Endodermal cell (in vitro differentiated cells): ENCODE data around the gene PHKG2. TPM values are rescaled to one million over a fixed set of nuclear protein-coding genes. Genes with fewer than 3 reads are reported as not detected.

Source experiments
- DNase-seq: peaks from one replicate; pipeline ENCODE4 v3.0.0-alpha.2; 2017
- H3K27ac ChIP-seq: 2 replicates; pipeline ENCODE4 v1.5.1; 2013; ENCODE audit warnings: mild to moderate bottlenecking, low read depth, low read length, moderate library complexity
- H3K27me3 ChIP-seq: 2 replicates; pipeline ENCODE4 v1.6.1; 2013; ENCODE audit warnings: mild to moderate bottlenecking, low read length, moderate library complexity; ENCODE audit not compliant: insufficient read depth, control insufficient read depth, poor library complexity, severe bottlenecking
- H3K36me3 ChIP-seq: 2 replicates; pipeline ENCODE4 v1.7.0; 2013; ENCODE audit warnings: mild to moderate bottlenecking, low read length, moderate library complexity; ENCODE audit not compliant: control insufficient read depth, insufficient read depth
- H3K4me1 ChIP-seq: one replicate; pipeline ENCODE4 v1.7.0; 2013; ENCODE audit warnings: low read length; ENCODE audit not compliant: control insufficient read depth, insufficient read depth
- H3K4me3 ChIP-seq: 2 replicates; pipeline ENCODE4 v1.5.1; 2013; ENCODE audit warnings: mild to moderate bottlenecking, low read length, moderate library complexity
- H3K9ac ChIP-seq: 2 replicates; pipeline ENCODE4 v1.6.1; 2013; ENCODE audit warnings: mild to moderate bottlenecking, low read length, moderate library complexity; ENCODE audit not compliant: poor library complexity, severe bottlenecking; ENCODE audit errors: extremely low read depth
- H3K9me3 ChIP-seq: 2 replicates; pipeline ENCODE4 v1.6.1; 2013; ENCODE audit warnings: mild to moderate bottlenecking, low read length, moderate library complexity; ENCODE audit not compliant: control insufficient read depth
- H3K27ac Mint-ChIP-seq: 2 replicates; pipeline ENCODE4 v1.8.0; 2020; ENCODE audit warnings: mixed read lengths
- H3K27me3 Mint-ChIP-seq: 2 replicates; pipeline ENCODE4 v1.8.0; 2021; ENCODE audit warnings: mild to moderate bottlenecking, mixed read lengths; ENCODE audit not compliant: insufficient read depth
- H3K36me3 Mint-ChIP-seq: 2 replicates; pipeline ENCODE4 v1.8.0; 2020; ENCODE audit warnings: low read depth, mixed read lengths
- H3K4me1 Mint-ChIP-seq: 2 replicates; pipeline ENCODE4 v1.8.0; 2020; ENCODE audit warnings: mixed read lengths
- H3K4me3 Mint-ChIP-seq: 2 replicates; pipeline ENCODE4 v1.8.0; 2020; ENCODE audit warnings: mild to moderate bottlenecking, moderate library complexity, mixed read lengths
- H3K9me3 Mint-ChIP-seq: 2 replicates; pipeline ENCODE4 v1.8.0; 2020; ENCODE audit warnings: mild to moderate bottlenecking, mixed read lengths
- WGBS, 2 experiments: methylation state at CpG; one replicate each; pipeline versions ENCODE4 v1.1.5 to v1.1.7; 2013; ENCODE audit warnings: missing lambda C conversion rate in 2 of 2, mixed read lengths in 1 of 2; ENCODE audit not compliant: insufficient coverage in 1 of 2, insufficient read length in 1 of 2; 5-methylcytosine and 5-hydroxymethylcytosine counted together
- total RNA-seq, 2 donors: library from RNA; stranded (reverse); fragmentation: NEBNext Ultra II Directional in 1 of 2; extraction: Animal tissue kit (Norgen Biotek cat#: 25700) in 1 of 2; gene quantifications; 2 replicates in 1 of 2; 3 replicates in 1 of 2; pipeline ENCODE4 v1.2.1, GENCODE V29; 2021
- TF ChIP-seq, protein P1 (sequence below): fragments of 200-600 bp; sonication (generic); conservative IDR thresholded peaks from 2 replicates; pipeline ENCODE4 v1.5.0; 2021; ENCODE audit warnings: antibody characterized with exemption, mild to moderate bottlenecking

The PHKG2 gene
- total RNA-seq, 2 donors from 2014 or later, result 49.8 to 54.8 TPM

- DNase-seq, result no peak
- TF ChIP-seq, protein P1, sequence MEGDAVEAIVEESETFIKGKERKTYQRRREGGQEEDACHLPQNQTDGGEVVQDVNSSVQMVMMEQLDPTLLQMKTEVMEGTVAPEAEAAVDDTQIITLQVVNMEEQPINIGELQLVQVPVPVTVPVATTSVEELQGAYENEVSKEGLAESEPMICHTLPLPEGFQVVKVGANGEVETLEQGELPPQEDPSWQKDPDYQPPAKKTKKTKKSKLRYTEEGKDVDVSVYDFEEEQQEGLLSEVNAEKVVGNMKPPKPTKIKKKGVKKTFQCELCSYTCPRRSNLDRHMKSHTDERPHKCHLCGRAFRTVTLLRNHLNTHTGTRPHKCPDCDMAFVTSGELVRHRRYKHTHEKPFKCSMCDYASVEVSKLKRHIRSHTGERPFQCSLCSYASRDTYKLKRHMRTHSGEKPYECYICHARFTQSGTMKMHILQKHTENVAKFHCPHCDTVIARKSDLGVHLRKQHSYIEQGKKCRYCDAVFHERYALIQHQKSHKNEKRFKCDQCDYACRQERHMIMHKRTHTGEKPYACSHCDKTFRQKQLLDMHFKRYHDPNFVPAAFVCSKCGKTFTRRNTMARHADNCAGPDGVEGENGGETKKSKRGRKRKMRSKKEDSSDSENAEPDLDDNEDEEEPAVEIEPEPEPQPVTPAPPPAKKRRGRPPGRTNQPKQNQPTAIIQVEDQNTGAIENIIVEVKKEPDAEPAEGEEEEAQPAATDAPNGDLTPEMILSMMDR, result no peak
- peaks cover 89% of the 10 kb centered on the region for H3K36me3 Mint-ChIP-seq
- WGBS, 2 experiments, result 96 to 97% methylated on average over 12 to 23 of the region's 23 CpGs
- H3K9me3 Mint-ChIP-seq, result no peaks in the 10 kb centered on the region
- no peaks in the 10 kb centered on the region for H3K27me3 Mint-ChIP-seq
- Histone ChIP-seq H3K36me3 (peaks cover 94% of the 10 kb centered on the region), H3K4me1 (no peaks in the 10 kb centered on the region), H3K9ac (no peak overlapping the region), H3K27me3 (no peaks in the 10 kb centered on the region), H3K4me3 (no peak overlapping the region), H3K9me3 (no peaks in the 10 kb centered on the region), H3K27ac (no peak overlapping the region)
- no peak overlapping the region for H3K4me3 Mint-ChIP-seq
- no peak overlapping the region for H3K27ac Mint-ChIP-seq
- H3K4me1 Mint-ChIP-seq, result no peaks in the 10 kb centered on the region
Measured at GRCh38 chr16:30724641-30725417, 23.4 kb upstream of the PHKG2 start.

DNA sequence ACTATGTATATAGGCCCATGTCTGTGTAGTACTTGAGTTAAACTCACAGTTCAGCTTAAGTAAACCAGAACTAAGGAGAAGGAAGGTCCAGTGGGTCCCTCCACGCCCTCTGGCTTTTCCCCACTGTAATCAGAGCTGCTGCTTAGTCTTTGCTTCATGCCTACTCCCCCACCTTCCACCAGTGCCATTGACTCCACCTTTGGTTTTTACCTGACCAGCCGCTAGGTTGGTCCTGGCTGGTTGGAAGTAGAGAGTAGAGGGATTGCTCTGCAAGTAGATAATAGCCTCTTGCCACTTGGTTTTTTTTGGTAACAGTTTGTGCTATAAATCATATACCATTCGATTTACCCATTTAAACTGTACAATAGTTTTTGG is 22.8 kb upstream of the PHKG2 start:
- H3K9me3 Mint-ChIP-seq, result no peaks in the 10 kb centered on the region
- 100% methylated on average over 3 of the region's 3 CpGs; no CpG with 5 or more reads in 1 of the 2 experiments for whole genome bisulfite sequencing, 2 experiments
- TF ChIP-seq, protein P1, result no peak

GRCh38 chr16:30728321-30728720 is 19.9 kb upstream of the PHKG2 start:
- Mint-ChIP-seq H3K9me3 (no peaks in the 10 kb centered on the region), H3K27ac (no peak overlapping the region), H3K27me3 (no peaks in the 10 kb centered on the region), H3K4me3 (no peak overlapping the region), H3K4me1 (no peaks in the 10 kb centered on the region), H3K36me3 (peaks cover 76% of the 10 kb centered on the region)
- peaks cover 91% of the 10 kb centered on the region for H3K36me3 ChIP-seq
- no peak overlapping the region for H3K4me3 ChIP-seq
- no peak overlapping the region for H3K27ac ChIP-seq
- WGBS, 2 experiments, result 97 to 100% methylated on average over 3 to 5 of the region's 6 CpGs
- no peaks in the 10 kb centered on the region for H3K27me3 ChIP-seq
- TF ChIP-seq, protein P1, result no peak
- H3K9me3 ChIP-seq, result no peaks in the 10 kb centered on the region
- no peaks in the 10 kb centered on the region for H3K4me1 ChIP-seq
- H3K9ac ChIP-seq, result no peak overlapping the region
- no peak for DNase-seq

More for the DNA sequence above, 22.8 kb upstream of the PHKG2 start:
- Histone ChIP-seq H3K27me3 (no peaks in the 10 kb centered on the region), H3K9ac (no peak overlapping the region), H3K4me3 (no peak overlapping the region), H3K27ac (no peak overlapping the region), H3K4me1 (no peaks in the 10 kb centered on the region), H3K36me3 (peaks cover 93% of the 10 kb centered on the region), H3K9me3 (no peaks in the 10 kb centered on the region)
- no peak overlapping the region for H3K4me3 Mint-ChIP-seq
- no peak overlapping the region for H3K27ac Mint-ChIP-seq
- H3K4me1 Mint-ChIP-seq, result no peaks in the 10 kb centered on the region
- DNase-seq, result no peak
- no peaks in the 10 kb centered on the region for H3K27me3 Mint-ChIP-seq
- peaks cover 89% of the 10 kb centered on the region for H3K36me3 Mint-ChIP-seq
